Measurements from ENCODE around the gene ZNF385B.

- no peak for TF ChIP-seq CTCF (IDR thresholded peaks at IDR 0.05)
- TF ChIP-seq POLR2A (IDR thresholded peaks at IDR 0.05), result no peak
These were observed 319.8 kb downstream of the ZNF385B start for GRCh38 chr2:179541586-179541985.

All from body of pancreas (tissue), 4 donors.